OCI-LY3 (cell line): Measurements from ENCODE around the gene PTPRN2.

Experiments
- EZH2phosphoT487 ChIP-seq: fragments of 200-600 bp; shearing (Covaris generic); IDR thresholded peaks from 2 replicates; pipeline ENCODE4 v1.6.1; 2018; ENCODE audit warnings: antibody characterized with exemption, mixed run types, low read depth
- TF ChIP-seq, protein P1 (sequence below): fragments of 200-600, 300-600 bp; sonication (generic); IDR thresholded peaks from 2 replicates; pipeline ENCODE4 v1.5.1; 2014; ENCODE audit warnings: antibody characterized with exemption, low read length, low read depth

DNA sequence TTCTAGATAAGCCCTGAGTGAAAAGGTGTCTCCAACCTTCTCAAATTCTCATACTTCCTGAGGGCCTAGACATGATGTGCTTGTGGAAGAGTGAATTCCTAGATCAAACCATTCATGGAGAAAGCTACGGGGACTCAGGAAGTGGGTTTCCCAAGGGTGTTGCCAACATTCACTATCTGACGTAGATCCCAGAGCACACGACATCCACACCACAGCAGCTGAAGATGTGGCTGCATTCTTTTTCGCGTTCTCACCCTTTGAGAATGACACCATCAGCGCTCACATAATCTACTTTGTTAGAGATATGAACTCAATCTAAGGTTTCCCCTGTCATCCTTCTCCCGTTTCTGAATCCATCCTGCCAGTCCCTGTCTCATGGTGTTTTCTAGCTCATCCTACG lies 960.0 kb downstream of the PTPRN2 start:
- TF ChIP-seq, protein P1, sequence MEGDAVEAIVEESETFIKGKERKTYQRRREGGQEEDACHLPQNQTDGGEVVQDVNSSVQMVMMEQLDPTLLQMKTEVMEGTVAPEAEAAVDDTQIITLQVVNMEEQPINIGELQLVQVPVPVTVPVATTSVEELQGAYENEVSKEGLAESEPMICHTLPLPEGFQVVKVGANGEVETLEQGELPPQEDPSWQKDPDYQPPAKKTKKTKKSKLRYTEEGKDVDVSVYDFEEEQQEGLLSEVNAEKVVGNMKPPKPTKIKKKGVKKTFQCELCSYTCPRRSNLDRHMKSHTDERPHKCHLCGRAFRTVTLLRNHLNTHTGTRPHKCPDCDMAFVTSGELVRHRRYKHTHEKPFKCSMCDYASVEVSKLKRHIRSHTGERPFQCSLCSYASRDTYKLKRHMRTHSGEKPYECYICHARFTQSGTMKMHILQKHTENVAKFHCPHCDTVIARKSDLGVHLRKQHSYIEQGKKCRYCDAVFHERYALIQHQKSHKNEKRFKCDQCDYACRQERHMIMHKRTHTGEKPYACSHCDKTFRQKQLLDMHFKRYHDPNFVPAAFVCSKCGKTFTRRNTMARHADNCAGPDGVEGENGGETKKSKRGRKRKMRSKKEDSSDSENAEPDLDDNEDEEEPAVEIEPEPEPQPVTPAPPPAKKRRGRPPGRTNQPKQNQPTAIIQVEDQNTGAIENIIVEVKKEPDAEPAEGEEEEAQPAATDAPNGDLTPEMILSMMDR: no peak
- TF ChIP-seq EZH2phosphoT487: no peak
